ENCODE measurements around the gene SCAMP5.

SCAMP5 gene

GRCh38 chr15:75023872-75024636 lies 28.7 kb downstream of the SCAMP5 start:
- FAIRE-seq, result no peak

DNA sequence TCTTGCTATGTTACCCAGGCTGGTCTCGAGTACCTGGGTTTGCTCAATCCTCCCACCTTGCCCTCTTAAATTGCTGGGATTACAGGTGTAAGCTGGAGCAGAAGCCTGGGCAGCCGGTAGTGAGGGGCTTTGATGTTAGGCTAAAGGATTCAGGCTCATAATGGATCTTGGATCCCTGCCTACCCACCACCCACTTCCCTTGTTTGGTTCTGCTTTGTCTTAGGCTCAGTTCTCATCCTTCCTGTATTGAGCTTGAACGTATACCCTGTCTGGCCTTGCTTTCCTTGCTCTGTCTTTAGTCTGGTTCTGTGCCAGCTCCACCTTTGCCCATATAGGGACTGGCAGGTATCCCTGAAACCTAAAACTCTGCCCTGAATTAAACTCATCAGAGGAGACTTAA lies 29.7 kb downstream of the SCAMP5 start:
- FAIRE-seq, result no peak

GRCh38 chr15:75025548-75026260 lies 30.3 kb downstream of the SCAMP5 start:
- no peak for FAIRE-seq

DNA sequence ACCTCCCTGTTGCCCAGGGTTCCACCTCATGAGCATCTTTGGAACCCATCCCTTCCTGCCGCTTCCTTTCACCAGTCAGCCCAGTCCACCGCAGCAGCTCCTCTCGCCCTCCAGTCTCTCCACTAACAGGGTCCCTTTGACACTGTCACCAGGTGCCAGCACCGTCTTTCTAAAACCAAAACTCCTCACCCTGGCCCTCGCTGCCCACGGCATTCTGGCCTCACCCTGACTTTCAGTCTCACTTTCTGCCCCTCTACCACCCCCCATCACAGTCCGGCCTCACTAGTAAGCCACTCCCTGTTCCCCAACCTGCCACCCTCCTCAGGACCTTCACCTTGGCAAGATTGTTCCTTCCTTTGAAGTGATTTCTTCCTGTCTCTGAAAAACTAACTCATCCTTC lies 32.2 kb downstream of the SCAMP5 start:
- no peak for FAIRE-seq

DNA sequence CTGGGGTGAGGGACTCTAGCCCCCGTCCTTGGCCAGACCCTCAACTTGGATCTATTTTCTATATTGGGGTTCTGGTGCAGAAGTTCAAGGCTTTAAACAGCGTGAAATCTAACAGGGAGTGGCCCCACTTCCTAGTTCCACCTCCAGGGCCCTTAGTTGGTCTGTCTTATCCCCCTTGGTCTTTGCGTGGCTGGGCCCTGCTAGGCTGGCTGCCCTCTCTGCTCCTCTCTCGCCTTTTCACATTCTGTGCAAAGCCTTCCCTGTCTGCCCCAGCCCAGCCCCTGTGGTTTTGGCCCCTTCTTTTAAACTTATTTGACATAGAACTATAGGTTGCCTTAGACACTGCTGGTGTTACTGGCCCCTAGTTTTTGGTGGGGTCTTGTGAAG lies 33.6 kb downstream of the SCAMP5 start:
- no peak for FAIRE-seq

DNA sequence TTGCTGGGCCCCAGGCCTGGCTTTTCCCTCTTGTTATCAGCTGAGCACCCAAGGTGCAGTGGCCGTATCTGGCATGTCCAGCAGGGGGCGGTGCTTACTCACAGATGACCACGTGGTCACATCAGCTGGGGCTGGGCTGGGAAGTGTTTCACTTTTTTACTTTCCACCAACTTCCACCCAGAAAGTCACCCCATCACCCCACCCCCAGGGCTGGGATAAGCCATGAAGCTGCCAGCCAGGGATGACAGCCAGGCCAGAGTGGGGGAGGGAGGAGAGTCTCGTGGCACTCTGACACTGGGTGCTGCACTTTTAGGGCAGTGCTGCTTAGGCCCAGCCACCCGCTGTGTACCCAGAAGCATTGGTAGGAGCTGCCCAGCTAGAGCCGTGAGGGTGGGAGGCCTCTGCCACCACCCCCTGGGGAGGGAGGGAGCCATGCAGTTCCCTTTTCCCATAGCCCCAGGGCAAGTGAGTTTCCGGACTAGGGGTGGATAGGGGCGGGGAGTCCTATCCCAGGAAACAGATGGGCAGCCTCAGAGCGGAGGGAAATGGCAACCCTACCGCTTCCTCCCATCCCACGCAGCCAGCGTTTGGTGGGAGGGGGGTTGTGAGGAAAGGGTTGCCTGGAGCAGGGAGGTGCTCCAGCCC lies 34.1 kb downstream of the SCAMP5 start:
- no peak for FAIRE-seq

- FAIRE-seq, result no peak
Measured at GRCh38 chr15:75030023-75030413, 34.7 kb downstream of the SCAMP5 start.

GRCh38 chr15:75030424-75030823 lies 35.1 kb downstream of the SCAMP5 start:
- FAIRE-seq, result no peak

DNA sequence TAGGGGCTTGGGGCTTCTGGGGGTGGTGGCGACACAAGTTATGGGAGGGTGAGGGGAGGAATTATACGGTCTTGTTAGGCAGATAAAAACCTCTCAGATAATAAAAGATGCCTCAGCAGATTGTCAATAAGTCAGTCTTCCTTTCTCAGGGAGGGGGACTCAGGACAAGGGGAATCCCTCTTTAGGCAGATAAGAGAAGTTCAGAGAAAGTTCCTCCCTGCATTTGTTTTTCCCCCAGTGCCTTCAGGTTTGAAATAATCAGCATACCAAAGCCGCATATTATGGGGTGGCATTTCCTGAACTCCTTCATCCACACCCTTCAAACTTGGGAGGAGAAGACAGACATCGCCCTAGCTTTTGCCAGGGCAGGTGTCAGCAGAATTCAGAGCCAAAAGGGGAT lies 36.5 kb downstream of the SCAMP5 start:
- FAIRE-seq, result no peak

DNA sequence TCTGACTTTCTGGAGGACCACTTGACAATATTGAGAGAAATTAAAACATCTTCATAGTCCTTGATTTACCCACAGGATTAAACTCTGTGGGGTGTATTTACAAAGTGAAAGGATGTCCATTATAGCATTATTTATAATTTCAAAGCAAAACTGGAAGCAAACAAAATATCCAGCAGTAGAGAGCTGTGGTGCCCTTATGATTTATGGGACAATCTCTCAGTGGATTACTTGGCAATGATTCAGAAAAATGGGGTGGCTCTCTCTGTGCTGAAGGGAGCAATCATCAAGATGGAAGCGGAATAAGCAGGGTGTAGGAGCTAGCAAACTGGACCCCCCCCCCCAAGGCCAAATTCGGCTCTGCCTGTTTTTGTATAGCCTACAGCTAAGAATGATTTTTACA lies 37.0 kb downstream of the SCAMP5 start:
- FAIRE-seq, result no peak

DNA sequence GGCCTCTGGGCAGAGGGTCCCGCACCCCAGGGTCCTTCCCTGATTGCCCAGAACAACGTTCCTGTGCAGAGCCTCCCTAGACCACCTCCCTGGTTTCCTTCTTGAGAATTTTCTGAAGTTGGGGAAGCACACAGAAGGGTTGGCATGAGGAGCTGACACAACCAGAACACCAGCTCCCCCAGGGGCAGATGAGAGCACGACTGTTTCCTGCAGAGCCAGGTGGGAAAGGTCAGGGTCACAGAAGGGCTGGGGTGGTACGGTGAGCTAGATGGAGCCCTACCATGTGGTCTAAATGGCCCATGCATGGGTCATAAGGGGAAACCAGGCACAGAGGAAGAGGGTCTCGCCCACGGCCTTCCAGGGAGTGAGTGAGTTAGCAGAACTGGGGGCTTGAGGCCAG lies 38.4 kb downstream of the SCAMP5 start:
- no peak for FAIRE-seq

DNA sequence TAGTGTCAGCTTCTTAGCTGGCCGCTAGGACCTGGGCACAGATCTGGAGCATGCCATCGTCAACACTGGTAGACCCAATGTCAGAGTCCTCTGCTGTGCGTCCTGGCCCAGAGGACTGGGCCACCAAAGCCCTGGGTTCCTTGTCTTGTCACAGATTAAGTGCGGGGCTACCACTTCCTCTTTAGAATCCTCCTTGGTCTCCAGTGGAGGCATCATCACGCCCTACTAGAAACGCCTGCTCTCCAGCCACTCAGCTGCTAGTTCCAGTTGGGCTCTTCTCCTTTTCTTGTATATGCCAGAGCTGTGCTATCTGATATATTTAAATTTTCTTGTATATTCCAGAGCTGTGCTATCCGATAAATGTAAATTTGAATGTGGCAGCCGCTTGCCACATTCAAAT lies 39.3 kb downstream of the SCAMP5 start:
- no peak for FAIRE-seq

DNA sequence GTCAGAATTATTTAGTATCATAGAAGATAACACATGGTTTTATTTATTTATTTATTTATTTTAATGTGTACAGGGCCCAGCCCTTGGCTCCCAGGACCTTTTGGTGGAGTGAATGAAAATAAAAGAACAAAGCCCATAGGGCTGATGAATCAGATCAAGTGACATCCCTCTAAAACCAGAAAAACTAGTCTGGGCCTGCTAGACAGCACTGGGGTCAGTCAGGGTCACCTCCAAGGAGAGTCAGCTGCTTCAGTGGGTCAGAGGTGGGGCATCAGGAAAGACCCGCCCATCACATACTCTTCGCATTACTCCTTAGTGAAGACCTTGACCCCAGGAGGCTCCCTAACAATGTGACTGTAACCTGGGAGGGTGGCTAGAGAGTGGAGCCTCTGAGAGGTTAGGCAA lies 40.9 kb downstream of the SCAMP5 start:
- no peak for FAIRE-seq

GRCh38 chr15:75037685-75038084 lies 42.3 kb downstream of the SCAMP5 start:
- FAIRE-seq, result no peak

DNA sequence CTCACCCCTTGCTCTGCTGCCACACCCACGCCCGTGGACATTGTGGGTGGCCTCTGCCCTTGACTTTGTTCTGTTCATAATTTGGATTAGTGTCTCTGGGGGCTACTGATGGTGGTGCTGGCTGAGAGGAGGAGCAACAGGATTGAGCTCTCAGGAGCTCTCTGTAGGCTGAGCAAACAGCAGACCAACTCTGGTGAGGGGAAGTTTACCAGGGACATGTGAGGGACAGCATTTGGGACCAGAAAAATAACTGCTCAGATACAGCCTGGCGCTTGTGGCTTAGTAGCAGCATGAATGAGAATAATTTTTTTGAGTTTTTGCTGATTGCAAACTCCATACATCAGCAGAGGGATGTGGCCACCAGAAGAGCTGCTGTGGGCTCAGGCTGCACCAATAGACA lies 42.9 kb downstream of the SCAMP5 start:
- FAIRE-seq, result no peak

DNA sequence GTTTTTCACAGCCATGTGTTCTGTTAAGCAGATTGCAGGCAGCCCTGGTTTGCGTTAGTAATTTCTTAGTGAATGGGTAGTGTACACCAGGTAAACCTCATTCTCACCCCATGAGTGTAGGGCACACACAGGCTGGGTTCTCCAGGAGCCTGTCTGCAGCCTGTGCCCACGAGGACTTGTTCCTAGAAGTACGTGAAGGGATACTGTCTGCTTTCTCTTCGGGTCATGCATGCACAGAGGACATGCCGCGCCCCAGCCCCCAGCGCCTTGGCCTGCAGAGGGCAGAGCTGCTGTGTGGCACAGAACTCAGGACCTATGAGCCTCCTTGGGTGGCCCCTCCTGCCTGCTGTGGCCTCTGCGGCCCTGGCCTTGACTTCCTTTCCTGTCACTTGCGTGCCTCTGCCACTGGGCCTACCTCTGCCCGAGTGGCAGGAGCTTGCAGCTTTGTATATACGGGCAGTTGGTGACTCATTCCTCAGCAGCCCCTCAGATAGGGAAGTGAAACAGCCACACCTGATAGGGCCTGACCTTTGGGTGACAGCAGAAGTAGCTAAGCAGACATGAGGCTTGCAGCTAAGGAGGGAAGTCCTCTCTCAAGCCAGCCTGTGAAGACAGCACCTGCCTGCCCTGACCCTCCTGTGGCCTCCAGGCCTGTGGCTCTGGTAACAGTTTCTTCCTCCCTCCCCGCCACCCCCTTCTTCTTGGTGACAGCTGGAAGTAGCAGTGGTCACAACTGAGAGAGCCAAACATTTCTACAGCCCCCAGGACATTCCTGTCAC lies 47.6 kb downstream of the SCAMP5 start:
- no peak for FAIRE-seq

GRCh38 chr15:75043509-75044257 lies 48.3 kb downstream of the SCAMP5 start:
- FAIRE-seq, result no peak

GRCh38 chr15:75044258-75044878 lies 49.0 kb downstream of the SCAMP5 start:
- FAIRE-seq, result no peak

DNA sequence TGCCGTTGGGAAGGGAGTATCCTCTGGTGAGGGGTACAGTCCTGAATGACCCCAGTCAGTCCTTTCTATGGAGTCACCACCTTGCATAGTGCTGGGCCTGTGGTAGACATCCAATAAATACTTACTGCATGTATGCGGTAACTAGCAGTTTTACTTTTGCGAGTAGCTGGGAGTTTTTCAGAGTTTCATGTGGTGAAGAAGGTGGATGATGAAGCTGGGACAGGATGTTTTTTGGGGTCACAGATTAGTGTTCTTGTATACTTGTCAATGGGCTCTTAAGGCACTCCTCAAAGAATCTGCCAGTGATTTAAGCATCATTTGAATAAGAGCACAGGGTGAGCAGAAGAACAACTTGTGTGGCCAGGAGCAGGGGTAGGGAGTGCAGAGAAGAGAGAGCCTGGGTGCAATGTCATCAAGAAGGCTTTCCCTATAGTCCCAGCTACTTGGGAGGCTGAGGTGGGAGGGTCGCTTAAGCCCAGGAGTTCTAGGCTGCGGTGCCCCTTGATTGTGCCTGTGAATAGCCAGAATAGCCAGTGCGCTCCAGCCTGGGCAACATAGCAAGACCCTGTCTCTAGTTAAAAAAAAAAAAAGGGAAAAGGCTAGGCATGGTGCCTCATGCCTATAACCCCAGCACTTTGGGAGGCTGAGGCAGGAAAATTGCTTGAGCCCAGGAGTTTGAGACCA lies 50.1 kb downstream of the SCAMP5 start:
- no peak for FAIRE-seq

DNA sequence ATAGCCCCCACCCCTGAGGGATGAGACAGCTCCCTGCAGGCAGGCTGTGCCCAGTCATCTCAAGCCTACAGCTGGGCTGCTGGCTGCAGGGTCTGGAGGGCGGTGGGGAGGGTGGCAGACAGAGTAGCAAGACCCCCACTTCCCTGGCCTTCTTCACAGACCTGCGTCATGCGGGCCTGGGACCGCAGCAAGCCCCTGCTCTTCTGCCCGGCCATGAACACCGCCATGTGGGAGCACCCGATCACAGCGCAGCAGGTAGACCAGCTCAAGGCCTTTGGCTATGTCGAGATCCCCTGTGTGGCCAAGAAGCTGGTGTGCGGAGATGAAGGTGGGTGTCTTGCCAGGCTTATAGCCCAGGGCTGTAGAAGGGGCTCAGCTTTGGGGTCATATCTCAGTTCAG lies 53.0 kb downstream of the SCAMP5 start:
- no peak for FAIRE-seq

GRCh38 chr15:75049392-75049791 lies 54.0 kb downstream of the SCAMP5 start:
- FAIRE-seq, result no peak

Data from colon (tissue), 2 donors.